Stimulated activated CD8-positive, alpha-beta memory T cell treated with anti-CD3 and anti-CD28 coated beads, Interleukin-2, amount 100 ng/mL, for 48 hours (primary cell): ENCODE data around the gene CLCC1.
"Not testable (repeated sequence)": the region's sequence is repeated elsewhere in the genome, so short reads cannot be mapped to it uniquely, and the experiment has no call there.

Source experiments
- DNase-seq, 2 donors: peaks; one replicate each; pipeline ENCODE4 v3.0.0-alpha.2; 2020; ENCODE audit warnings: low read depth in 2 of 2

CLCC1 gene

GRCh38 chr1:108963052-108963686, at the start of gene CLCC1:
Gene CLCC1, minus strand, starts transcription at chr1:108963484. Its CDS starts 13,047 bp downstream, at chr1:108950437.
- peak; percentile 88 for DNase-seq

- DNase-seq: no peak
Measured at GRCh38 chr1:109011335-109011734, 48.1 kb upstream of the CLCC1 start.

GRCh38 chr1:108996622-108997021, 33.3 kb upstream of the CLCC1 start:
- peak in 1 of 2 donors; percentile 3 for DNase-seq

GRCh38 chr1:108983114-108983513, 19.8 kb upstream of the CLCC1 start:
- no peak for DNase-seq

GRCh38 chr1:108976658-108977057, 13.4 kb upstream of the CLCC1 start:
- DNase-seq: no peak

- no peak for DNase-seq
Measured at GRCh38 chr1:108972951-108973350, 9.7 kb upstream of the CLCC1 start.

- DNase-seq: no peak
Measured at GRCh38 chr1:108969346-108969745, 6.1 kb upstream of the CLCC1 start.

GRCh38 chr1:108962681-108963051, 618 bp downstream of the CLCC1 start:
- peak in 1 of 2 donors; percentile 13 for DNase-seq

- no peak for DNase-seq
Measured at GRCh38 chr1:108961752-108962486, 1.4 kb downstream of the CLCC1 start.

- DNase-seq: no peak
Measured at GRCh38 chr1:108961198-108961597, 2.1 kb downstream of the CLCC1 start.

- DNase-seq: no peak
Measured at GRCh38 chr1:108960719-108961118, 2.6 kb downstream of the CLCC1 start.

- no peak for DNase-seq
Measured at GRCh38 chr1:108957888-108958287, 5.4 kb downstream of the CLCC1 start.

GRCh38 chr1:108955881-108956280, 7.4 kb downstream of the CLCC1 start:
- DNase-seq: no peak

GRCh38 chr1:108955111-108955510, 8.2 kb downstream of the CLCC1 start:
- no peak for DNase-seq

GRCh38 chr1:108953452-108953851, 9.8 kb downstream of the CLCC1 start:
- no peak for DNase-seq

GRCh38 chr1:108951242-108951641, 12.0 kb downstream of the CLCC1 start:
- DNase-seq: no peak

- DNase-seq: no peak
Measured at GRCh38 chr1:108949044-108949443, 14.2 kb downstream of the CLCC1 start.

GRCh38 chr1:108947871-108948525, 15.3 kb downstream of the CLCC1 start:
- no peak for DNase-seq

- DNase-seq: no peak
Measured at GRCh38 chr1:108936170-108936569, 27.1 kb downstream of the CLCC1 start.

GRCh38 chr1:108933944-108934343, 29.3 kb downstream of the CLCC1 start:
- DNase-seq: no peak

- not testable (repeated sequence) for DNase-seq
Measured at GRCh38 chr1:108927565-108927964, 35.7 kb downstream of the CLCC1 start.

GRCh38 chr1:108925920-108926319, 37.4 kb downstream of the CLCC1 start:
- no peak for DNase-seq

GRCh38 chr1:108916788-108917187, 46.5 kb downstream of the CLCC1 start:
- no peak for DNase-seq
